ENCODE data around the gene FAM50B.

Gene FAM50B

DNA sequence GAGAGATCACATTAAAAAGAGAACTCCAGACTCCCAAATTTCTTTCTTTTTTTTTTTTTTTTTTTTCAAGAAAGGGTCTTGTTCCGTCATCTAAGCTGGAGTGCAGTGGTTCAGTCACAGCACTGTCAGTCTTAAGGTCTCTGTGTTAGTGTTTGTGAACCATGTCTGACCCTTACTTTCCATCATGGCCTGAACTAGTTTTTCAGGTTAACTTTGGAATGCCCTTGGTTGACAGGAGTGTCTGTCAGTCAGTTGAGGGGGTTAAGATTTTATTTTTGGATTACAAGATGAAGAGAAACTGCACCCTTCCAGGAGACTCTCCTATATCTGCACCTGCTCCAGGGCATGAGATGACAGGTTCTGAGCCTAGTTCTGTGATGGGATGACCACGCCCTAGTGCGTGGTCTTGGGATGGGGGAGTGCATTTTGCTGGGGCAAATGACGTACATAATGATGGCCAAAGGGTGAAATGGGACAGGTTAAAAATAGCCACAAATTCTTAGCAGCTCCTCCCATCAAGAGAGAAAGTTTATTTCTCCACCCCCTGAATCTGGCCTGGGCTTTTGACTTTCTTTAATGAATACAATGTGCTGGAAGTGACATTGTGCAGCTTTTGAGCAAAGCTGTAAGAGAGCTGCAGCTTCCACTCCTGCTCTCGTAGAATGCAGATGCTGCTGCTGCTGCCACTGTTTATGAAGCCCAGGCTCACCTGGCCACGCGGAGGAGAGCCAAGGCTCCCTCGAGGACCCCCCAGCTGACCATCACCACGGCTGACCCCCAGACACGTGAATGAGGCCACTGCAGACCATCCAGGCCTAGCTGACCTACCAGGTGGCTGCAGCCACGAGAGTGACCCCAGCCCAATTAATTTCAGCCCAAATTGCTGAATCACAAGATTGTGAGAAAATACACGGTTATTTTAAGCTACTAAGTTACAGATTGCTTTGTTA lies 29.7 kb upstream of the FAM50B start:
- DNase-seq (ENCODE audit: low spot score): no peak

DNA sequence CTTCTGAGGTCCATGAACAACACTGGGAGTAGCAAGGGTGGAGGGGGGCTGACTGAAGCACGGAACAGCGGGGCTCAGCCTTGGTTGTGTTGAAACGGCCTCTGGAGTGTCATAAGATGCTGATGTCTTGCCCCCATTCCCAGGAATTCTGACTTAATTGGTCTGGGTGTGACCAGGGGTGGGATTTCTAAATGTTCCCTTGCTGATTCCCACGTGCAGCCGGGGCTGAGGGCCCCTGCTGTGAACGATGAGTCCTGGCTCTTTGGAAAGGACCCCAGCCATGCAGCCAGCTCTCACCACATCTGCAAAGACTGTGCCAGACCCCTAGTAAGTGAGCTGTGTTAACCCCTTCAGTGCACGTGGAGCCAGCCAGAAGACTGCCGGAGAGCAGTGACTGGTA lies 28.6 kb upstream of the FAM50B start:
- DNase-seq (ENCODE audit: low spot score): no peak

DNA sequence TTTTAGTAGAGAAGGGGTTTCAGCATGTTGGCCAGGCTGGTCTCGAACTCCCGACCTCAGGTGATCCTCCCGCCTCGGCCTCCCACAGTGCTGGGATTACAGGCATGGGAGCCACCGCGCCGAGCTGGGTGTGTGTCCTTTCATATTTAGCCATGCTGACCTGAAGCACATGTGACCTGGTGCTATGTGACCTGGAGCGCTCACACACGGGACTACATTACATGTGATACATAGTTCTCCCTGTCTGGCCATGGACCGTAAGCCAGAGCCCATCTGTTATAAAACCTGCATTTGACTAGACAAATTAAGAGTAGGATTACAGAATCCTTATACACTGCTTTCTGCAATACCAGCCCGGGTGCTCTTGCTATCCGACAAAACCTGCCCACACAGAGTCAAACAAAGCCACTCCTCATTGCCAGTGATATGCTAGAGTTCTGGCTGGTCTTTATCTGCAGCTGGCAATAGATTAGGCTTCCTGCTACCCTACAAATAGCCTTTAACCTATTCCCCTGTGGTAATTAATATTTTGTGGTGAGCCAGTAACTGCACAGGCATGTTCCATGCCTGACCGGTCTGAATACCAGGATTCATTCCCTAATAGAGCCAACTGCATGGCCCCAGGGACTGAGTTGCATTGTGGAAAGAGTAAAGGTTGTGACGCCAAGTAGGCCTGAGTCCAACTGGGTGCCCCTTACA lies 26.3 kb upstream of the FAM50B start:
- no peak for DNase-seq (ENCODE audit: low spot score)

DNA sequence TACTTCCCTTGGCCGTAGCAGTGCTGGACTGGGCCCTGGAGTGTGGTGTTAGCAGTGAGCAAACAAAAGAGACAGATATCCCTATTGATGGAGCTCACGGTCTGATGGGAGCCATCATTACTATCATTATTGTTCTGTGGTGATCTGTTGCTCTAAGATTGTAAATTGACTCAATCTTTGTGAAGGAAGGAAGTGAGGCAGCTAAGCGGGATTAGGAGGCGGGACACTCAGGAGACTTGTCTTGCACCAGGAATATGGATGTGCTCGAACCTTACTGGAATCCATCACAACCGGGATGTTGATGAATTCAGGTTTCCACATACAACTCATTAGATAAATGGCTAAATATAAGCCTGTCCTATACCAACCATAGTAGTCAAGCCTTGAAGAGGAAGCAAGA lies 25.5 kb upstream of the FAM50B start:
- DNase-seq (ENCODE audit: low spot score): no peak

DNA sequence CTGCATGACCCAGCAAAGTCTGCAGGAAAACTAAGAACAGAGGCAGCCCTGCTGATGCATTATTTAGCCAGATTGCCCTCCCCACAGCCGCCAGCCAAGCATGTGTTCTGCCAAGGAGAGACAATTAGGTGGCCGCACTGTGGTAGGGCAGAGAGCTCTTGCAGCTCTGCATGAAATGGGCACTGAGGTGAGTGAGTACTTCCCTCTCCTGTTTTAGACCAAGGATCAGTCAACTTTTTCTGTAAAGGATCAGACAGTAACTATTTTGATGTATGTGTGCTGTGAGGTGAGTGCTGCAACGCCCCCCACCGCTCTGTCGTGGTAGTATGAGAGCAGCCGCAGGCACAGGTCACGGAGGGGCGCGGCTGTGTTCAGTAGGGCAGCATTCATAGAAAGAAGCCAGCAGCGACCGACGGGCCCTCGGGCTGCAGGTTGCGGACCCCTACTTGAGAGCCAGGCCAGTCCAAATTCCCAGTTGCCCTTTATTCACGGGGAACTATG lies 23.8 kb upstream of the FAM50B start:
- peak; percentile 67 for DNase-seq (ENCODE audit: low spot score)

DNA sequence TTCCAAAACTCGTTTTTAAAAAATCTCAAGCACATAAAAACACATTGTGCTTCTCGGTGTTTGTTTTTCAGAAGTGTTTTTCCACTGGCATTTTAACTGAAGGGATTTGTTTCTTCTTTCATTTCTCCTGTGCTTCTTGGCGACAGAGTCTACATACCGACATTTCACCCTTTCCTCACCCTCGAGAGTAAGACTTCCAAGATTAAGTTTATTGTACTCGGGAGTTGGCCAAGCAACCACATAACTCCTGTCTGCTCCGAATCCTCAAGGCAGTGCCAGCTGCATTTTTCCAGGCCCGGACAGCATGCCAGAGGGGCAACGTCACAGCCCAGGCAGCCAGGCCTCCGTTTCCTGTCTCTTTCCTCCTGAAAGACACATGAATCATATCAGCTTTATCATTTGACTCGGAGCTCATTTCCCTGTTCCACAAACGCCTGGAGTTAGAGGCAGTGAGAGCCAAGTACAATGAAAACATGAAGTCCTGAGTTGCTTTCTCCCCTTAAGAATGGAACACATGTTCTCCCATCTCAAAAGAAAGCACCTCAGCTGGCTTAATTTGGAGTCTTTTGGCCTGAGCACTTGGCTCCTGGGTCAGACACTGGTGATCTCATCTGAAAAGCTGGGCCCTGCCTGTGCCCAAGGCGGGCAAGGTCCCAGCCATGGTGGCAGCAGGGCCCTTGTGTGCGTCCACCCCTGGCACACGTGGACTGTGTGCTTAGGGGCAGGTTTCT lies 23.2 kb upstream of the FAM50B start:
- peak; percentile 29 for DNase-seq (ENCODE audit: low spot score)

DNA sequence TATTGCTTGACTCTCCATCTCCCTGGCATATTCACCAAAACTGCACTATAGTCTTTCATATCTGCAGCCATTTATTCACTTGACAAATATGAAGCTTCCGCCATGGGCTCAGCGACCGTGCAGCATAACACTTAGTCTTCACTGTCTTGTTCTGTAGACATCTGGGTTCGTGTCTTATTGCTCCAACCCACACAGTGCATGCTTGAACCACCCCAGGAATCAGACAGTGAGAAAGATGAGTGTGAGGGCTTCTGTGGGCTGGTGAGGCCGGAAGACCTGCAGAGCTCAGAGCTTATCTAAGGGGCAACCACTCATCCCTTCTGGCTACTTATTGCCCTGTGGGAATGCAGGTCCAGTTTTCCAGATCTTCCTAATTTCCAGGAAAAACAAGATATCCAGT lies 19.9 kb upstream of the FAM50B start:
- DNase-seq (ENCODE audit: low spot score): no peak

DNA sequence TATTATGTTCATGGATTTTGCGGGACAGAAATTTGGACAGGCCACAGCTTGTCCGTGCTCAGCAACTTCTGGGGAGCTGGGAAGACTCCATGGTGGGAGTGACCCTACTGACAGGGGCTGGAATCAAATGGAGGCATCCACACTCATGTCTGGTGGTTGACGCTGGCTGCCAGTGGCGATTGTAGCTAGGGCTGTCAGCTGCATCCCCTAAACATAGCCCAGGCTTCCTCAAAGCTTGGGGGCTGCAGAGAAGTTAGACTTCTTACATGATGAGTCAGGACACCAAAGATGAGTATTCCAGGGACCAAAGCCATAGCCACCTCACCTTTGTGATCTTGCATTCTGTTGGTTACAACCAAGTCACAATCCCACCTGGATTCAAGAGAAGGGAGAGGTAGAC lies 18.4 kb upstream of the FAM50B start:
- DNase-seq (ENCODE audit: low spot score): no peak

DNA sequence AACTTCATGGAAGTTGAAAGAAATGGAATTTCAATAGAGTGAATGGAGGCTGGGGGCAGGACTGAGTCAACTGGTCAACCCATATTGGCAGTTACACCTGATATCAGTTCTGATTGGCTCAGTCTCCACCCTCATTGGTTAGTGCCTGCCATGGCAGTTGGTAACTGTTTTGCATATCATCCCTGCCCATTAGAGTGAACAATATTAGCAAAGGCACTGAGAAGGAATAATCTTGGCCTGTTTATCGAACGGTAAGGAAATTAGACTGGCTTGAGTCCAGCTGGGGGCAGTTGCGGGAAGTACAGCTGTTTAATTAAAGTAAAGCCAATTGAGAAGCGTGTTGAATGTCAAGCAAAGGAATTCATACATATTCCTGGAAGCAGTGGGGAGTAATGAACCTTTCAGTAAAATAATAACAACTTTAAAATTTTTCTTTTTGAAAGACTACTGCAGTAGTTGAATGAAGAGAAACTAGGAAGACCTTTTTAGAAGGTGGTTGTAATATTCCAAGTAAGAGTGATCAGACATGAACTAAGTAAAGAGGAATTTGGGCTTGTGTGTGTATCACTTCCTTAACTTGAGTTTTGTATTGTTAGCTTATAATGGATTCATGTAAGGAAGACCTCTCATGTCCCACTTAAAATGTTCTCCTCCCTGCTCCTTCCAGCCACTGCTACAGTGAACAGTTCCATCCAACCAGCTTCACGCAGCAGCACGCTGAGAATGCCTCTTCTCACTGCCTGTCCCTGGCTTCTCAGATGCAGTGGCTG lies 17.2 kb upstream of the FAM50B start:
- no peak for DNase-seq (ENCODE audit: low spot score)

DNA sequence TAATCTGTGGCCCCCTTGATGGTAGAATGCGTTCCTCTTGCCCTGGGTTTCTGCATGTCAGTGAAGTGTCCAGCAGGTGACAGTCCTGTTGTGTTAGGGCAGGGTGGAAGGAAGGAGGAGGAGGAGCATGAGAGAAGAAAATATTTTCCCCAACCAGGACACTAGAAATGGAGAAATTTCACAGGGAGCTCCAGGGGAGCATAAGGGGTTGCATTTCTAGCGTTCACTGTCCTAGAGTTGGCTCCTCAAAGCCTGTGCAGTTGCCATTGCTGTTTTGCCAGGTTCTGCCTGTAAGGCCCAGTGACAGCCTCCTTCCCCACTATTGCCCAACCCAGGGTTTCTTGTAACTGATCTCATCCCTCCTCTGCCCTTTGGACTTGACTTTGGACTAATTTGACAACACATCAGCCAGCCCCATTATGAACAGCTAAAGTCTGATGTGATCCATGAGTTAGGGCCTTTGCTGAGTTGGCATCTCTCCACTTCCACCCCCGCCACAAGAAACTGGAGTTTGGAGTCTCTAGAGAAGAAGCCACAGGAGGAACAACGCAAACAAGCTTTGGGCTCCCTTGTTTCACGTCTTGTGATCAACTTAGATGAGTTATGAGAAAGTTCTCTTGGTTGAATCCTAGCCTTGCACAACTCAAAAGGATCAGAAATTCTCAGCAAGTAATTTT lies 14.0 kb upstream of the FAM50B start:
- DNase-seq (ENCODE audit: low spot score): no peak

DNA sequence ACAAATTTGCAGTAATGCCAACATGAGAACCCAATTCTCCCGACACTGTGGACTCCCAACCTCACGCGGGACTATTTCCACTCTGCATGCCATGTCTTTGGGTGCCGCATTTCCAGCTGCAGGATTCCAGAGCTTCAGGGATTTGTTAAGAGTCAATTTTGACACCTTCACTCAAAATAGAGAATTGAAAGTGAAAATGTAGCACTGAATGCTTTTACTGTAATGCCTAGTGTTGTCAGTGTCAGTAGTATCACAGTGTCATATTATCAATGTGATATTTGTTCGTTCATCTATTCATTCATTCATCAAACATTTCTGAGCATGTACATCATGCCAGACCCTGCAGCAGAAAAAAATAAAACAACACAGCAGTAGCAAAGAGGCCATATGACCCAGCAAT lies 13.4 kb upstream of the FAM50B start:
- no peak for DNase-seq (ENCODE audit: low spot score)

DNA sequence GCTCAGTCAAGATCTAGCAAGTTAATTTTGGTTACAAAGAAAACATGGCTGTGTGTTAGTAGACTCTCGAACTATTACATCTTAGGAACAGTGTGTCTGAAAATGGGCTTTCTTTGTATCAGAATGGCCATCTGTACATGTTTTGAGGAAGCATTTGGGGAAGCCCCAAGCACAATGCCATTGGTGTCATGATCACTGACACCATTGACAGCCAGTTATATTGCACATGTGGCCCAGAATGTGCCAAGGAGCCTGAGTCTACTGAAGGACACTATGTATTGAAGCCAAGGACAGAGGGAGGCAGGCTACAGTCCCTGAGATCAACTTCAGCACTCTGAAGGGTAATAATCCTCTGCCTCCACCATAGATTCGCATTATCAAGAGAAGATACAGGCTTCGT lies 12.6 kb upstream of the FAM50B start:
- no peak for DNase-seq (ENCODE audit: low spot score)

DNA sequence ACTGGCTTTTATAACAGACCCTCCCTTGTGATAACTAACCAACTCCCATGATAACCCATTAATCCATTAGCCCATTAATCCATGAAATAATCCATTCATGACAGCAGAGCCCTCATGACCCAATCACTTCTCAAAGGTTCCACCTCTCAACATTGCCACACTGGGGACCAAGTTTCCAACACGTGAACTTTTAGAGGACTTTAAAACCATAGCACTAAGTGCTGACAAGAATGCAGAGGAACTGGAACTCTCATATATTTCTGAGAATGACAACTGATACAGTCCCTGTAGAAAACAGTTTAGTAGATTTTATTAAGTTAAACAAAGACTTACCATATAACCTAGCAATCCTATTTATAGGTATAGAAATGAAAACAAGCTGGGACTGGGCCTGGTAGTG lies 11.4 kb upstream of the FAM50B start:
- no peak for DNase-seq (ENCODE audit: low spot score)

DNA sequence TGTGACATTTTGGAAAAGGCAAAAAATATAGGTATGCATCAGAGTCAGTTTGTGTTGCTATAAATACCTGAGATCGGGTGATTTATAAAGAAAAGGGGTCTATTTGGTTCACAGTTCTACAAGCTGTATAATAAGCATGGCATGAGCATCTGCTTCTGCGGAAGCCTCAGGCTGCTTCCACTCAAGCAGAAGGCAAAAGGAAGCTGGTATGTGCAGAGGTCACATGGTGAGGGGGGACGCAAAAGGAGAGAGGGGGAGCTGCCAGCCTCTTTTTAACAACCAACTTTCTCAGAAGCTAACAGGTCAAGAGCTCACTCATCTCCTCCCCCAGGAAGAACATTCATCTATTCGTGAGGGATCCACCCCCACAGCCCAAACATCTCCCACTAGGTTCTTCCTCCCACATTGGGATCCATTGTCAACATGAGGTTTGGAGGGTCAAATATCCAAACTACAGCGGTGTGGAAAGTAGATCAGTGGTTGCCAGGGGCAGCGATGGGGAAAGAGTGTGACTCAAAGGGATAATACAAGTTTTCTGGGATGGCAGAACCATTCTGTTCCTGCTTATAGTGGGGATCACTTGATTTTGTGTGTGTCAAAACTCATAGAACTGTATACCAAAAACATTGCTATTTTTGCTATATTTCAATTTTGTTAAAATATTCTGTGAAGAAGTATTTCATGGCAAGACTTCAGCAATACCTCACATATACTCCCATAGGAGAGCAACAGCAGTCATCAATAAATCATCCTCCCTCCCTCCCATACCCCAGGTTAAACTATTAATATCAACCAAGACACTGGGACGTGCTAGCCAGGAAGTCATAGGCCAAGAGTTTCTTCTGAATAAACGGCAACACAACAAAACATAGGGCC lies 9.9 kb upstream of the FAM50B start:
- no peak for DNase-seq (ENCODE audit: low spot score)

DNA sequence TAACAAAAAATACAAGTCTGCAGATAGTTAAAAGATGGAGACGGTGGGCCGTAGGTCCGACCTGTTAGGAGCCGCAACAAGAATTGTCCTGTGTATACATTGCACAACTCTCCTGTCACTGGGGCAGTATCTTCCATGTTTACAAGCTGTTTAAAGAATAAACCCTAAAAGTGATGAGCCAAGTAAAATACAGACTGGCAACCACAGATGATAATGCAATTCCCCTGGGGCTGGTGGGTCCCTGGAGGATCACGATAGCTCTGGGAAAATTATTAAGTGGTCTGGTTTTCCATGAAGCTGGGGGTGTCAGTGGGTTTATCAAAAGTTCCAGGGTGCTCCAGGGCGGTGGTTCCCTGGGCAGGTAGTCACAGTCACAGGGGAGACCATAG lies 8.1 kb upstream of the FAM50B start:
- no peak for DNase-seq (ENCODE audit: low spot score)

DNA sequence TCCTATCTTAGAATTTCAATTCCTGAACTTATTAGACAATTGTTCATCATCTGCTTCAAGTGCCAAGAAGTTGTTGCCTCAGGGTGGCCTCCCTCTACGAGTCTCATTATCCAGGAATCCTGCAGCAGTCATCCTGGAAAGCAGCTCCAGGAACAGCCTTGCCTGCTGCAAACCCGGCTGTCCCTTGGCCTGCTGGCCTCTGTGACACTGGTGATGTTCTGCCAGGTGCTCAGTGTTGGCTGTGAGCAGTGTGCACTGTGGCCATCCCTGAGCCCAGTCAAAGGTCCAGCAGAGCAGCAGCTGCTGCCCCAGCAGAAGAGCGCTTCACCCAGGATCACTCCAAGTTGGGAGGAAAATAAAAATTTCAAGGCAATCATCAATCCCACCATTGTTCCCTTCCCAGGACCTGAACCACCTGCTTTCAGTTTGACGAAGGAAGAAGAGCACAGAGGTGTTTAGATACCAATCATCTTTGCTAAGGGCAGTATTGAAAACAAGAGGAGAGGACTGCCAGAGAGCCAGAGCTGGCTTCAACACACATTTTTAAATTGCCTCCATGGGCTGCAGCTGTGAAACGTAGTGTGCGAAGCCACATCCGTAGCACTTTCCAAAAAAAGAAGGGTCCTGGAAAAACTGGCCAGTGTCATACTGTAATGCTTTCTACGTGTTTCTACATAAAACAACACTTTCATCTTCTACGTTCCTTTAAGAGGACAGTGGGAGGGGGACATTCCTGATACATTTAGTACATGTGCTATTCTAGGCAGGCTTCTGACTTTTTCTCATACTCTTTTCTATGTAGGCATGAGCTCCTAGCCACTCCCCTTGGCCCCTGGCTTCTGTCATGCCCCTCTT lies 7.2 kb upstream of the FAM50B start:
- no peak for DNase-seq (ENCODE audit: low spot score)

DNA sequence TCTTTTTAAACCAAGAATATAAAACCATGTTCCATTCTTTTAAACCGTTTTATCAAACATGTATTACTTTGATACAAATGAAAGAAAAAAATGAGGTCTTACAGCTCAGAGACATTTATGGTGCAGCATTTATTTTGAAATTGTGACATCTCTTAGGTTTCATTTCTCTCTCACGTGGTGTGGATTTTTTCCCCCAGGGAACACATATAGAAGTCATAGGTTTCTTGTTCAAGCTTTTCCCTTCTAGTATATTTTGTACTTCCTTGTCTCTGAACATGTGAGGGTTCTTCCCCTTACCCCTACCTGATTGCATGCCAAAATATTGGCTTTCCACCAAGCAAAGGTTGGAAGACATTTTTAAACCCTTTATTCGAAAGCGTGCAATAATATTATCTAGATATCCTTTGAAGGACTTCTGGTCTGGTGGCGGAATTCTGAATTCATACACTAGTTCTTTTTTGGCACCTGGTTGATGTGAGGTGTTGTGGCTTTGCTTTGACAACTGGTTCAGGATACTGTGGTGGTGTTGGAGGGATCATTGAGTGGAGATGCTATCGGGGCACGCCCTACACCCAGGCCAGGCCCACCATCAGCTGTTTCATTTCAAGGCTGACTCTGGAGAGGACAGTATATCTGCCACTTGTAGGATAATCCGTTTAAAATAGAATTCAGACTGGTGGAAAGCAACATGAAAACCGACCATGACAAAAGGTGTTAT lies 5.6 kb upstream of the FAM50B start:
- DNase-seq (ENCODE audit: low spot score): no peak

DNA sequence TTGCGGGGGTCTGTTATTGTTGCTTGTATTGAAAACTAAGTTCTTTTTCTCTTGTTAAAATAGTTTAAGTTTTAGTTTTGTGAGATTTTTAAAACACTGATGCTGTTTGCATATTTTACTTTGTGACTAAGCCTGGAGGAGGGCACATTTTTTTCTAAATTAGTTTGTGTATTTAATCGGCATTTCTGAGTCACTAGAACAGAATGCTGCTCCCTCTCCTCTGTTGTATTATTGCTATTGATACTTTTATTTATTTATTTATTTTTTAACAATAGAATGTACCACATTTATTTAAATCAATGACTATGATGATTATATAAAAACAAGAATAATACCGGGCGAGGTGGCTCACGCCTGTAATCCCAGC lies 5.1 kb upstream of the FAM50B start:
- DNase-seq (ENCODE audit: low spot score): no peak

DNA sequence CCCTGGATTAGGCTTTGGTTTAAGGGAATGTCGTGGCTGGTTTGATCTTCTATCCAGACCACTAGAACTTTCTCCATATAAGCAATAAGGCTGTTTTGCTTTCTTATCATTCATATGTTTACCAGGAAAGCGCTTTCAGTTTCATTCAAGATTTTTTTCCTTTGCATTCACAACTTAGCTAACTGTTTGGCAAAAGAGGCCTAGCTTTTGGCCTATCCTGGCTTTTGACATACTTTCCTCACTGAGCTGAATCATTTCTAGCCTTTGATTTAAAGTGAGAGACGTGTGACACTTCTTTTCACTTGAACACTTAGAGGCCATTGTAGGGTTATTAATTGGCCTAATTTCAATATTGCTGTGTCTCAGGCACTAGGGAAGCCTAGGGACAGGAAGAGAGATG lies 1.7 kb upstream of the FAM50B start:
- no peak for DNase-seq (ENCODE audit: low spot score)
